B cell (primary cell): ENCODE measurements around the gene CTIF. TPM values are rescaled to one million over a fixed set of nuclear protein-coding genes. Genes with fewer than 3 reads are reported as not detected.
A peak's percentile ranks its signal among the peaks of the same experiment; 100 is the strongest.

Source experiments
- ATAC-seq: fragments of 200-7000 bp; cut with Tn5 transposase; one replicate; pipeline ENCODE4 v1.10.0; 2021; ENCODE audit warnings: low read depth, mild to moderate bottlenecking, moderate number of reproducible peaks, moderate library complexity
- CTCF ChIA-PET: fragments of 350-600 bp; sonication (Branson Sonifier 250); formaldehyde crosslinking; loops from one replicate; lab custom pipeline; 2021; ENCODE audit warnings: antibody characterized with exemption, inconsistent platforms; lab: Charles Lee
- POLR2A ChIA-PET: fragments of 350-600 bp; sonication (Branson Sonifier 250); formaldehyde crosslinking; loops from one replicate; lab custom pipeline; 2021; ENCODE audit warnings: antibody characterized with exemption; lab: Charles Lee
- DNase-seq: peaks from one replicate; pipeline ENCODE4 v3.0.0; 2013
- H2AFZ ChIP-seq: 2 replicates; pipeline ENCODE4 v1.6.1; 2012; ENCODE audit warnings: mild to moderate bottlenecking, low read depth, low read length; ENCODE audit not compliant: insufficient read depth, poor library complexity, severe bottlenecking
- H3K27ac ChIP-seq, 2 donors: 1 replicate in 1 of 2; 2 replicates in 1 of 2; pipeline ENCODE4 v1.5.1; 2012 to 2013; ENCODE audit warnings: low read length in 2 of 2, mild to moderate bottlenecking in 2 of 2, moderate library complexity in 1 of 2
- H3K27me3 ChIP-seq, 4 experiments: fragments of 200-600 bp in 1 of 4; sonication (generic) in 1 of 4; replicated peaks in 1 of 4; 1 replicate in 2 of 4; 2 replicates in 2 of 4; pipeline versions ENCODE4 v1.6.1 to v1.7.0; 2013 to 2016; ENCODE audit warnings: low read length in 3 of 4, mild to moderate bottlenecking in 2 of 4, mixed read lengths in 1 of 4, moderate library complexity in 1 of 4; ENCODE audit not compliant: insufficient read depth in 4 of 4, control insufficient read depth in 3 of 4; ENCODE audit errors: control extremely low read depth in 1 of 4
- H3K36me3 ChIP-seq, 2 experiments: replicated peaks in 1 of 2; 1 replicate in 1 of 2; 2 replicates in 1 of 2; pipeline versions ENCODE4 v1.6.1 to v1.7.1; 2013; ENCODE audit warnings: low read length in 1 of 2; ENCODE audit not compliant: insufficient read depth in 2 of 2, control insufficient read depth in 1 of 2; ENCODE audit errors: control extremely low read depth in 1 of 2, extremely low read depth in 1 of 2
- H3K4me1 ChIP-seq, 2 donors: fragments of 200-600 bp in 1 of 2; sonication (generic) in 1 of 2; 1 replicate in 1 of 2; 2 replicates in 1 of 2; pipeline versions ENCODE4 v1.5.1 to v1.6.1; 2013 to 2017; ENCODE audit warnings: low read length in 2 of 2; ENCODE audit not compliant: control insufficient read depth in 2 of 2, insufficient read depth in 2 of 2
- H3K4me2 ChIP-seq: replicated peaks from 2 replicates; pipeline ENCODE3; 2012; ENCODE audit warnings: mild to moderate bottlenecking, low read depth, low read length; ENCODE audit not compliant: poor library complexity, severe bottlenecking
- H3K4me3 ChIP-seq, 5 experiments: fragments of 200-600 bp in 1 of 5; sonication (generic) in 1 of 5; 1 replicate in 3 of 5; 2 replicates in 2 of 5; pipeline versions ENCODE4 v1.5.1 to v1.7.0; 2011 to 2016; ENCODE audit warnings: low read length in 4 of 5, mild to moderate bottlenecking in 4 of 5, low read depth in 2 of 5, control low read depth in 1 of 5, moderate library complexity in 1 of 5; ENCODE audit not compliant: insufficient read depth in 1 of 5; ENCODE audit errors: control extremely low read depth in 1 of 5, extremely low read depth in 1 of 5
- H3K79me2 ChIP-seq: fragments of 200-600 bp; sonication (generic); one replicate; pipeline ENCODE4 v1.6.0; 2016; ENCODE audit warnings: low read length; ENCODE audit not compliant: control insufficient read depth, insufficient read depth
- H3K9ac ChIP-seq: fragments of 200-600 bp; sonication (generic); 2 replicates; pipeline ENCODE4 v1.6.1; 2017; ENCODE audit warnings: mild to moderate bottlenecking, low read length, moderate library complexity
- H3K9me3 ChIP-seq, 3 donors: one replicate each; pipeline versions ENCODE4 v1.6.1 to v1.7.1; 2013; ENCODE audit warnings: low read length in 2 of 3; ENCODE audit not compliant: control insufficient read depth in 2 of 3, insufficient read depth in 1 of 3; ENCODE audit errors: control extremely low read depth in 1 of 3
- H4K20me1 ChIP-seq: 2 replicates; pipeline ENCODE4 v1.6.0; 2012; ENCODE audit warnings: mild to moderate bottlenecking, low read length; ENCODE audit not compliant: insufficient read depth, control insufficient read depth, poor library complexity, severe bottlenecking
- H3K27ac Mint-ChIP-seq: one replicate; pipeline ENCODE4 v1.8.0; 2021; ENCODE audit warnings: mixed read lengths
- H3K27me3 Mint-ChIP-seq: one replicate; pipeline ENCODE4 v1.8.0; 2021; ENCODE audit warnings: mixed read lengths
- H3K4me1 Mint-ChIP-seq: one replicate; pipeline ENCODE4 v1.8.0; 2021; ENCODE audit warnings: mixed read lengths
- H3K4me3 Mint-ChIP-seq: one replicate; pipeline ENCODE4 v1.8.0; 2021; ENCODE audit warnings: mixed read lengths
- H3K9me3 Mint-ChIP-seq: one replicate; pipeline ENCODE4 v1.8.0; 2022; ENCODE audit warnings: mixed read lengths; ENCODE audit not compliant: insufficient read depth
- EZH2 ChIP-seq: IDR thresholded peaks from 2 replicates; pipeline ENCODE4 v1.6.1; 2012; ENCODE audit warnings: borderline replicate concordance, low read depth, mild to moderate bottlenecking, moderate library complexity, low read length; ENCODE audit not compliant: insufficient read depth, poor library complexity, severe bottlenecking
- WGBS: methylation state at CpG from one replicate; pipeline ENCODE4 v1.1.5; 2013; ENCODE audit warnings: missing lambda C conversion rate; ENCODE audit not compliant: insufficient coverage; 5-methylcytosine and 5-hydroxymethylcytosine counted together
- intact Hi-C: fragments of 100-400 bp; cut with micrococcal nuclease; formaldehyde crosslinking; loops from one replicate; pipeline ENCODE4 v1.10.0; 2022
- polyA plus RNA-seq: library from polyadenylated mRNA; depleted of rRNA; stranded (reverse); fragments of >200 nt; gene quantifications from 2 replicates; pipeline ENCODE4 v1.2.3, GENCODE V29; 2012
- total RNA-seq, 2 donors: library from RNA; stranded (reverse); fragments of 120-200 nt in 1 of 2; gene quantifications; 1 replicate in 1 of 2; 2 replicates in 1 of 2; pipeline versions ENCODE4 v1.2.3 to v1.2.4, GENCODE V29; 2013 to 2022
- TF ChIP-seq, protein P1 (sequence below): fragments of 200-600 bp; IDR thresholded peaks from one replicate; pipeline ENCODE4 v1.8.0; 2022; ENCODE audit warnings: antibody characterized with exemption, mild to moderate bottlenecking

CTIF gene
- total and polyA plus RNA-seq, 2 donors (not counting 1 experiment from before 2014, with no cell fraction given), result 3.6 to 16.2 TPM

DNA sequence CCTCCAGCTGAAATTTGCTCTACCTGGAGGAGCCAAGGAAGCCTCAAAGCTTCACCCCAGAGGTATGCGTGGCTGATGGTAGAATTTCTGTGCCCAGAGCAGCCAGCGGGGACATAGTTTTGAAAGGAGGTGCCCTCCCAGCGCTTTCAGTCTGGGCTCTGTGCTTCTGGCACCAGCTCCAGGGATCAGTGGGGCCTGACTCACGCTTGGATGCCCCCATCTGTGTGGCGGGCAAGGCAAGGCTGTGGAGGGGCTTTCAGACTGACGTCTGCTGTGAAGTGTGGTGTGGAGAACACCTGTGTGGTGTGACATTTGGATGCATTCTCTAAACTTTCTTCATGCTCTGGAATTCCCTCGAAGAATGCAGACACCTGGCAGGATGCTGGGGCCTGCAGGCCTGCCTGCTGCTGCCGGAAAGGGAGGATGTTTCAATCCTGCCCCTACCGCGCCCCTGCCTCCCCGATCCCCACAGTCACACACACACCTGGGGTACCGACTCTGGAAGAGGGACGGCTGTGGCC, 84.1 kb downstream of the CTIF start:
- no peaks in the 10 kb centered on the region for H3K27me3 Mint-ChIP-seq
- intact Hi-C loops, result no loop called here
- no peak overlapping the region for H2AFZ ChIP-seq
- ChIA-PET POLR2A (no interaction called here), CTCF (no interaction called here)
- peaks cover 20% of the 10 kb centered on the region for H3K4me1 Mint-ChIP-seq
- no peak overlapping the region for H3K4me3 ChIP-seq
- H3K27ac Mint-ChIP-seq, result no peak overlapping the region
- no peaks in the 10 kb centered on the region for H3K9me3 Mint-ChIP-seq
- DNase-seq (peak; percentile 15), ATAC-seq (peak; percentile 64)
- no peaks in the 10 kb centered on the region for H4K20me1 ChIP-seq
- H3K36me3 ChIP-seq, result no peaks in the 10 kb centered on the region
- 42% methylated on average over 8 of the region's 13 CpGs for WGBS
- no peak overlapping the region for H3K4me3 Mint-ChIP-seq
- no peaks in the 10 kb centered on the region for H3K27me3 ChIP-seq
- H3K4me1 ChIP-seq, result no peaks in the 10 kb centered on the region
- H3K9ac ChIP-seq, result no peak overlapping the region
- H3K9me3 ChIP-seq, result no peaks in the 10 kb centered on the region
- no peaks in the 10 kb centered on the region for H3K79me2 ChIP-seq
- no peak overlapping the region for H3K4me2 ChIP-seq
- TF ChIP-seq EZH2, result no peak
- TF ChIP-seq, protein P1, sequence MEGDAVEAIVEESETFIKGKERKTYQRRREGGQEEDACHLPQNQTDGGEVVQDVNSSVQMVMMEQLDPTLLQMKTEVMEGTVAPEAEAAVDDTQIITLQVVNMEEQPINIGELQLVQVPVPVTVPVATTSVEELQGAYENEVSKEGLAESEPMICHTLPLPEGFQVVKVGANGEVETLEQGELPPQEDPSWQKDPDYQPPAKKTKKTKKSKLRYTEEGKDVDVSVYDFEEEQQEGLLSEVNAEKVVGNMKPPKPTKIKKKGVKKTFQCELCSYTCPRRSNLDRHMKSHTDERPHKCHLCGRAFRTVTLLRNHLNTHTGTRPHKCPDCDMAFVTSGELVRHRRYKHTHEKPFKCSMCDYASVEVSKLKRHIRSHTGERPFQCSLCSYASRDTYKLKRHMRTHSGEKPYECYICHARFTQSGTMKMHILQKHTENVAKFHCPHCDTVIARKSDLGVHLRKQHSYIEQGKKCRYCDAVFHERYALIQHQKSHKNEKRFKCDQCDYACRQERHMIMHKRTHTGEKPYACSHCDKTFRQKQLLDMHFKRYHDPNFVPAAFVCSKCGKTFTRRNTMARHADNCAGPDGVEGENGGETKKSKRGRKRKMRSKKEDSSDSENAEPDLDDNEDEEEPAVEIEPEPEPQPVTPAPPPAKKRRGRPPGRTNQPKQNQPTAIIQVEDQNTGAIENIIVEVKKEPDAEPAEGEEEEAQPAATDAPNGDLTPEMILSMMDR, result no peak
- H3K27ac ChIP-seq, result no peak overlapping the region

DNA sequence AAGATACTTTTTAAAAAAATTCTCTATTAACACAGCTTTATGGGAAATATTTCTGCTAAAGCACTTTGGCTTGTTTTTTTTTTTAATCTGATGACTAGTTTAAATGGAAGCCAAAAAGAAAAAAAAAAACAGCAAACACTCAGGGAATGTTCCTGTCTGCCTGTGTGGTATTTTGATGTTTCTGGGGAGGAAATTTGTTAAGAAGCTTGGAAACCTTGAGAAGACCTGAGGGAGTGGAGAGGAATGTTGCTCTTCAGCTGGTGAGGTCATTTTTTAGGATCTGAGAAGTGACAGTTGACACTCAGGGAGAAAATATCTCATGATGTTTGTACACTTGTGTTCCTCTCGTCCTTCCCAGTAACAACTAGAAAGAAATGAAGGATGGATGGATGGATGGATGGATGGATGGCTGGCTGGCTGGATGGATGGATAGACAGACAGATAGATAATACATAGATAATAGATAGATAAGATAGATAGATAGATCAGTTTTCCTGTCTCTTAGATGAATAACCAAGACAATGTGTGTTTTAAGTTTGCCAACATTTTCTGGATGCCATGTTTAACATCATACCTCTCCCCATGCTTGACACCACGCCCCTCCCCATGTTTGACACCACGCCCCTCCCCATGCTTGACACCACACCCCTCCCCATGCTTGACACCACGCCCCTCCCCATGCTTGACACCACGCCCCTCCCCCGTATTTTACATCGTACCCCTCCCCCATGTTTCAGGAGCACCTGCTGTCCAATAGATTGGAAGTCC, 84.8 kb downstream of the CTIF start:
- H2AFZ ChIP-seq, result no peak overlapping the region
- POLR2A ChIA-PET, result no interaction called here
- TF ChIP-seq, protein P1, result no peak
- no peak for TF ChIP-seq EZH2
- intact Hi-C loops, result no loop called here
- Mint-ChIP-seq H3K27me3 (no peaks in the 10 kb centered on the region), H3K4me3 (no peak overlapping the region), H3K9me3 (no peaks in the 10 kb centered on the region), H3K4me1 (peaks cover 20% of the 10 kb centered on the region), H3K27ac (peak overlapping the region; percentile 8)
- CTCF ChIA-PET, result no interaction called here
- H3K9me3 ChIP-seq, result no peaks in the 10 kb centered on the region
- H3K27me3 ChIP-seq, result no peaks in the 10 kb centered on the region
- DNase-seq, result no peak
- no peak overlapping the region for H3K27ac ChIP-seq
- H4K20me1 ChIP-seq, result no peaks in the 10 kb centered on the region
- 67% methylated on average over 1 of the region's 7 CpGs for WGBS
- no peak overlapping the region for H3K9ac ChIP-seq
- ATAC-seq, result no peak
- H3K36me3 ChIP-seq, result no peaks in the 10 kb centered on the region
- H3K4me1 ChIP-seq, result no peaks in the 10 kb centered on the region
- H3K4me2 ChIP-seq, result no peak overlapping the region
- H3K4me3 ChIP-seq, result no peak overlapping the region
- no peaks in the 10 kb centered on the region for H3K79me2 ChIP-seq
